Vagina (tissue), 2 donors: Measurements from ENCODE around the gene HERC2. TPM values are rescaled to one million over a fixed set of nuclear protein-coding genes. Genes with fewer than 3 reads are reported as not detected.

ENCODE experiments used
- DNase-seq, 2 donors: peaks; one replicate each; pipeline ENCODE4 v3.0.0-alpha.2; 2017; ENCODE audit errors: extremely low spot score in 2 of 2
- H3K27ac ChIP-seq: fragments of 200-600 bp; sonication (generic); one replicate; pipeline ENCODE4 v1.5.1; 2019
- H3K27me3 ChIP-seq: fragments of 200-600 bp; sonication (generic); one replicate; pipeline ENCODE4 v1.5.1; 2019
- H3K36me3 ChIP-seq, 2 donors: fragments of 200-600 bp; sonication (generic); one replicate each; pipeline ENCODE4 v1.5.1; 2017 to 2019
- H3K4me1 ChIP-seq: fragments of 200-600 bp; sonication (generic); one replicate; pipeline ENCODE4 v1.5.1; 2019
- H3K4me3 ChIP-seq, 2 donors: fragments of 200-600 bp; sonication (generic); 1 replicate in 1 of 2; 2 replicates in 1 of 2; pipeline ENCODE4 v1.5.1; 2016 to 2019
- H3K9me3 ChIP-seq: fragments of 200-600 bp; sonication (generic); one replicate; pipeline ENCODE4 v1.5.1; 2019
- CTCF ChIP-seq, 3 experiments: fragments of 450-650 bp in 2 of 3; fragments of 200-600 bp in 1 of 3; sonication (generic) in 1 of 3; IDR thresholded peaks; one replicate each; pipeline ENCODE4 v1.5.1; 2017 to 2019; ENCODE audit warnings: antibody characterized with exemption in 3 of 3, mild to moderate bottlenecking in 2 of 3, moderate library complexity in 2 of 3
- POLR2A ChIP-seq, 2 donors: fragments of 450-650 bp; IDR thresholded peaks; one replicate each; pipeline ENCODE4 v1.6.1; 2017; ENCODE audit warnings: antibody characterized with exemption in 2 of 2, mild to moderate bottlenecking in 2 of 2, moderate library complexity in 2 of 2
- POLR2AphosphoS5 ChIP-seq, 2 donors: sonication (generic); formaldehyde crosslinking; IDR thresholded peaks; one replicate each; pipeline ENCODE4 v1.9.0; 2017; ENCODE audit warnings: antibody characterized with exemption in 2 of 2, mild to moderate bottlenecking in 2 of 2, low read depth in 1 of 2; ENCODE audit not compliant: insufficient read depth in 1 of 2
- intact Hi-C: fragments of 100-400 bp; cut with DNase I; formaldehyde crosslinking; loops from one replicate; pipeline ENCODE4 v1.15.1; 2023
- total RNA-seq: library from RNA; depleted of rRNA; stranded (reverse); fragments of >200 nt; gene quantifications from one replicate; pipeline ENCODE4 v1.2.3, GENCODE V29; 2016

The HERC2 gene
- total RNA-seq, 1 donor from 2014 or later, result 45.2 TPM

- peaks cover 0 to 60% of the 10 kb centered on the region in 2 donors for H3K36me3 ChIP-seq
- TF ChIP-seq POLR2AphosphoS5 (IDR thresholded peaks at IDR 0.05; ENCODE audit: insufficient read depth in 1 of 2, low read depth in 1 of 2), result no peak
- no peak for TF ChIP-seq POLR2A (IDR thresholded peaks at IDR 0.05)
- TF ChIP-seq CTCF (IDR thresholded peaks at IDR 0.05), result no peak
- DNase-seq, result no peak
- no peak overlapping the region for H3K4me3 ChIP-seq
- H3K27me3 ChIP-seq, result no peaks in the 10 kb centered on the region
- H3K27ac ChIP-seq, result no peak overlapping the region
- no peaks in the 10 kb centered on the region for H3K4me1 ChIP-seq
- intact Hi-C loops, result no loop called here
- no peaks in the 10 kb centered on the region for H3K9me3 ChIP-seq
Measured at GRCh38 chr15:28271697-28272260, 50.2 kb downstream of the HERC2 start.

GRCh38 chr15:28269097-28269496, 52.9 kb downstream of the HERC2 start:
- TF ChIP-seq POLR2AphosphoS5 (IDR thresholded peaks at IDR 0.05; ENCODE audit: insufficient read depth in 1 of 2, low read depth in 1 of 2), result no peak
- TF ChIP-seq POLR2A (IDR thresholded peaks at IDR 0.05), result no peak
- no peak for TF ChIP-seq CTCF (IDR thresholded peaks at IDR 0.05)
- H3K4me1 ChIP-seq, result no peaks in the 10 kb centered on the region
- no peak for DNase-seq
- no peaks in the 10 kb centered on the region for H3K27me3 ChIP-seq
- peaks cover 0 to 76% of the 10 kb centered on the region in 2 donors for H3K36me3 ChIP-seq
- H3K9me3 ChIP-seq, result no peaks in the 10 kb centered on the region
- no peak overlapping the region for H3K27ac ChIP-seq
- intact Hi-C loops, result no loop called here
- H3K4me3 ChIP-seq, result no peak overlapping the region

GRCh38 chr15:28267727-28268126, 54.3 kb downstream of the HERC2 start:
- Histone ChIP-seq H3K4me1 (no peaks in the 10 kb centered on the region), H3K9me3 (no peaks in the 10 kb centered on the region), H3K27ac (no peak overlapping the region), H3K4me3 (no peak overlapping the region), H3K27me3 (no peaks in the 10 kb centered on the region), H3K36me3 (peaks cover 0 to 75% of the 10 kb centered on the region in 2 donors)
- DNase-seq, result no peak
- intact Hi-C loops, result no loop called here
- no peak for TF ChIP-seq CTCF (IDR thresholded peaks at IDR 0.05)
- no peak for TF ChIP-seq POLR2A (IDR thresholded peaks at IDR 0.05)
- TF ChIP-seq POLR2AphosphoS5 (IDR thresholded peaks at IDR 0.05; ENCODE audit: insufficient read depth in 1 of 2, low read depth in 1 of 2), result no peak

DNA sequence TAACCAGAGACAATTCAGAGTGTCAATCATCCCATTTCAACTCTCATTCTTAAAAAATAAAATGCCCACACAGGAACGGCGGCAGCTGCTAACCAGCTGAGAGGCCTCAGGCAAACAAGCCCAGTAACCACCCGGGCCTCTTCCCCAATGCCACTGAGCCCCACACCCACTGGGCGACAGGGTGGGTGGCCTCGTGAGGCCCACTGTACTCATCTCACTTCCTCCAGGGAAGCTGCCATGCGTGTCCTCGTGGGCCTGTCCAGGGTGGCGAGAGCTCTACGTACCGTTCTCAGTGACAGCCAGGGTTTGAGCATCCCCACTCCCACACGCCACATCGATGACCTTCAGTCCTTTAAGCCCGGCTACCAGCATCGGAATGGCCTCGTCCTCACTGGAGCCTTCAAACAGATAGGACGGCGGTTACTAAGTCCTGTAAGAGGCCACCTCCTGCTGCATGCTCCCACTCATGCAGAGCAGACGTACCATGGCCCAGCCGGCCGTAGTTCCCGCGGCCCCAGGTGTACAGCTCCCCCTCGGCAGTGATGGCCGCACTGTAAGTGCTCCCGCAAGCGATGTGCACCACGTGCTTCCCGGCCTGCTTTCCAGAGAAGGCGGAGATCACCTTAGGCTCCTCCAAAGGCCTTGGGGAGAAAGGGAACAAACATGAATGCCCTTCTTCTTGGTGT, 56.5 kb downstream of the HERC2 start:
- H3K27me3 ChIP-seq, result no peaks in the 10 kb centered on the region
- intact Hi-C loops, result no loop called here
- no peak overlapping the region for H3K27ac ChIP-seq
- no peaks in the 10 kb centered on the region for H3K9me3 ChIP-seq
- H3K4me3 ChIP-seq, result no peak overlapping the region
- DNase-seq, result no peak
- no peaks in the 10 kb centered on the region for H3K4me1 ChIP-seq
- TF ChIP-seq POLR2A (IDR thresholded peaks at IDR 0.05) (no peak), POLR2AphosphoS5 (IDR thresholded peaks at IDR 0.05; ENCODE audit: insufficient read depth in 1 of 2, low read depth in 1 of 2) (no peak), CTCF (IDR thresholded peaks at IDR 0.05) (no peak)
- peaks cover 0 to 53% of the 10 kb centered on the region in 2 donors for H3K36me3 ChIP-seq

GRCh38 chr15:28264166-28264565, 57.8 kb downstream of the HERC2 start:
- Histone ChIP-seq H3K9me3 (no peaks in the 10 kb centered on the region), H3K27ac (no peak overlapping the region), H3K4me3 (no peak overlapping the region), H3K4me1 (no peaks in the 10 kb centered on the region), H3K27me3 (no peaks in the 10 kb centered on the region), H3K36me3 (peaks cover 0 to 40% of the 10 kb centered on the region in 2 donors)
- TF ChIP-seq POLR2AphosphoS5 (IDR thresholded peaks at IDR 0.05; ENCODE audit: insufficient read depth in 1 of 2, low read depth in 1 of 2) (no peak), POLR2A (IDR thresholded peaks at IDR 0.05) (no peak), CTCF (IDR thresholded peaks at IDR 0.05) (no peak)
- intact Hi-C loops, result no loop called here
- DNase-seq, result no peak
